Hepatocyte (in vitro differentiated cells): Measurements from ENCODE around the gene ADRB2. TPM values are rescaled to one million over a fixed set of nuclear protein-coding genes. Genes with fewer than 3 reads are reported as not detected.
"Not testable (repeated sequence)": the region's sequence is repeated elsewhere in the genome, so short reads cannot be mapped to it uniquely, and the experiment has no call there.

Source experiments
- DNase-seq: peaks from one replicate; pipeline ENCODE4 v3.0.0-alpha.2; 2016; ENCODE audit warnings: low spot score
- H2AFZ ChIP-seq: fragments of 200-600 bp; sonication (generic); 2 replicates; pipeline ENCODE4 v1.6.0; 2016; ENCODE audit warnings: antibody characterized with exemption, mild to moderate bottlenecking
- H3K27ac ChIP-seq: fragments of 200-600 bp; sonication (generic); 2 replicates; pipeline ENCODE4 v1.5.1; 2016; ENCODE audit warnings: mild to moderate bottlenecking
- H3K27me3 ChIP-seq: fragments of 200-600 bp; sonication (generic); 2 replicates; pipeline ENCODE4 v1.6.1; 2016
- H3K36me3 ChIP-seq: fragments of 200-600 bp; sonication (generic); replicated peaks from 2 replicates; pipeline ENCODE4 v1.5.1; 2016; ENCODE audit warnings: low read depth; ENCODE audit not compliant: insufficient read depth
- H3K4me1 ChIP-seq: fragments of 200-600 bp; sonication (generic); 2 replicates; pipeline ENCODE4 v1.5.1; 2016; ENCODE audit warnings: mild to moderate bottlenecking, moderate library complexity; ENCODE audit not compliant: insufficient read depth
- H3K4me2 ChIP-seq: fragments of 200-600 bp; sonication (generic); 2 replicates; pipeline ENCODE4 v1.6.0; 2016
- H3K4me3 ChIP-seq: fragments of 200-600 bp; sonication (generic); 2 replicates; pipeline ENCODE4 v1.5.1; 2016; ENCODE audit warnings: mild to moderate bottlenecking
- H3K79me2 ChIP-seq: fragments of 200-600 bp; sonication (generic); 2 replicates; pipeline ENCODE4 v1.6.0; 2017; ENCODE audit warnings: mild to moderate bottlenecking
- H3K9me2 ChIP-seq: fragments of 200-600 bp; sonication (generic); replicated peaks from 2 replicates; pipeline ENCODE4 v1.6.0; 2017; ENCODE audit warnings: mild to moderate bottlenecking; ENCODE audit not compliant: insufficient read depth
- H3K9me3 ChIP-seq: fragments of 200-600 bp; sonication (generic); 2 replicates; pipeline ENCODE4 v1.5.1; 2016; ENCODE audit warnings: low read depth, mild to moderate bottlenecking
- H4K20me1 ChIP-seq: fragments of 200-600 bp; sonication (generic); 2 replicates; pipeline ENCODE4 v1.6.0; 2016; ENCODE audit warnings: mild to moderate bottlenecking; ENCODE audit not compliant: insufficient read depth, poor library complexity, severe bottlenecking
- CTCF ChIP-seq: fragments of 200-600 bp; sonication (generic); IDR thresholded peaks from 2 replicates; pipeline ENCODE4 v1.5.1; 2016; ENCODE audit warnings: antibody characterized with exemption, mild to moderate bottlenecking; ENCODE audit not compliant: poor library complexity
- EZH2phosphoT487 ChIP-seq: fragments of 200-600 bp; sonication (generic); IDR thresholded peaks from one replicate; pipeline ENCODE4 v1.6.1; 2018; ENCODE audit warnings: antibody characterized with exemption, mild to moderate bottlenecking, low read depth, moderate library complexity; ENCODE audit not compliant: unreplicated experiment, severe bottlenecking
- WGBS: methylation state at CpG from one replicate; pipeline ENCODE4 v1.1.6; 2016; ENCODE audit warnings: low lambda C conversion rate; ENCODE audit errors: missing lambda C conversion rate; 5-methylcytosine and 5-hydroxymethylcytosine counted together
- polyA plus RNA-seq: library from polyadenylated mRNA; unstranded; fragments of >200 nt; fragmentation: Nextera tagmentation; extraction: Ambion mirVana; gene quantifications from 2 replicates; pipeline ENCODE4 v1.2.1, GENCODE V29; 2016
- total RNA-seq: library from RNA; depleted of rRNA; stranded (reverse); fragments of >200 nt; gene quantifications from 2 replicates; pipeline ENCODE4 v1.2.3, GENCODE V29; 2014

Gene ADRB2
- total and polyA plus RNA-seq, 2 experiments from 2014 or later = 0.63 to 1.1 TPM

- no peak overlapping the region for H3K4me2 ChIP-seq
- H3K9me2 ChIP-seq = no peaks in the 10 kb centered on the region
- no peak overlapping the region for H2AFZ ChIP-seq
- DNase-seq = no peak
- H3K9me3 ChIP-seq = no peaks in the 10 kb centered on the region
- TF ChIP-seq CTCF (no peak), EZH2phosphoT487 (no peak)
- 83% methylated on average over 4 of the region's 4 CpGs for WGBS
- H3K4me1 ChIP-seq = peaks cover 7% of the 10 kb centered on the region
- no peaks in the 10 kb centered on the region for H3K79me2 ChIP-seq
- no peak overlapping the region for H3K27ac ChIP-seq
- H3K27me3 ChIP-seq = no peaks in the 10 kb centered on the region
- H3K36me3 ChIP-seq = no peaks in the 10 kb centered on the region
- H4K20me1 ChIP-seq = no peaks in the 10 kb centered on the region
- no peak overlapping the region for H3K4me3 ChIP-seq
Observed at GRCh38 chr5:148875205-148875875, 48.9 kb downstream of the ADRB2 start.

DNA sequence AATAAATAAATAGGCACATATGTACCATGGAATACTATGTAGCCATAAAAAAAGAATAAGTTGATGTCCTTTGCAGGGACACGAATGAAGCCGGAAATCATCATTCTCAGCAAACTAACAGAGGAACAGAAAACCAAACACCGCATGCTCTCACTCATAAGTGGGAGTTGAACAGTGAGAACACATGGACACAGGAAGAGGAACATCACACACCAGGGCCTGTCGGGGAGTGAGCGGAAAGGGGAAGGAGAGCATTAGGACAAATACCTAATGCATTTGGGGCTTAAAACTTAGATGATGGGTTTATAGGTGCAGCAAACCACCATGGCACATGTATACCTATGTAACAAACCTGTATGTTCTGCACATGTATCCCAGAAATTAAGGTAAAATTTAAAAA, 51.0 kb downstream of the ADRB2 start:
- DNase-seq, H2AFZ ChIP-seq, H3K79me2 ChIP-seq, H3K4me2 ChIP-seq, H3K4me3 ChIP-seq, H4K20me1 ChIP-seq, H3K4me1 ChIP-seq, H3K27ac ChIP-seq, H3K9me2 ChIP-seq, H3K9me3 ChIP-seq, H3K27me3 ChIP-seq, H3K36me3 ChIP-seq: not testable (repeated sequence)
- 97% methylated on average over 5 of the region's 5 CpGs for WGBS

Other genes with a start within 250 kb of the ADRB2 start
- gene HTR4, start 172.1 kb upstream of the ADRB2 start, total RNA-seq = 2.0 and 2.3 TPM in 2 replicates
- 0.17 and 0.29 TPM in 2 replicates for gene HTR4, start 172.1 kb upstream of the ADRB2 start, polyA plus RNA-seq
- gene SH3TC2, start 236.5 kb downstream of the ADRB2 start, total RNA-seq = 3.5 and 3.8 TPM in 2 replicates
- gene SH3TC2, start 236.5 kb downstream of the ADRB2 start, polyA plus RNA-seq = 1.3 and 2.2 TPM in 2 replicates